Lower lobe of right lung (tissue), 2 donors: ENCODE measurements around the gene AMFR. TPM values are rescaled to one million over a fixed set of nuclear protein-coding genes. Genes with fewer than 3 reads are reported as not detected.

Source experiments
- ATAC-seq, 2 donors: fragments of 200-7000 bp; cut with Tn5 transposase; one replicate each; pipeline ENCODE4 v1.9.1; 2020 to 2022; ENCODE audit warnings: mild to moderate bottlenecking in 2 of 2, moderate library complexity in 2 of 2
- DNase-seq: peaks from one replicate; pipeline ENCODE4 v3.0.0-alpha.2; 2020
- H3K27ac ChIP-seq: fragments of 200-600 bp; one replicate; pipeline ENCODE4 v1.8.0; 2022
- H3K27me3 ChIP-seq: fragments of 200-600 bp; one replicate; pipeline ENCODE4 v1.8.0; 2022; ENCODE audit warnings: low read depth
- H3K36me3 ChIP-seq: fragments of 200-600 bp; one replicate; pipeline ENCODE4 v1.8.0; 2022; ENCODE audit warnings: mild to moderate bottlenecking
- H3K4me1 ChIP-seq: fragments of 200-600 bp; one replicate; pipeline ENCODE4 v1.8.0; 2022
- H3K4me3 ChIP-seq: fragments of 200-600 bp; one replicate; pipeline ENCODE4 v1.8.0; 2022; ENCODE audit warnings: mild to moderate bottlenecking
- H3K9me3 ChIP-seq: fragments of 200-600 bp; one replicate; pipeline ENCODE4 v1.8.0; 2022
- CTCF ChIP-seq: fragments of 200-600 bp; IDR thresholded peaks from one replicate; pipeline ENCODE4 v1.8.0; 2022; ENCODE audit warnings: antibody characterized with exemption, mild to moderate bottlenecking
- intact Hi-C: fragments of 100-400 bp; cut with DNase I; formaldehyde crosslinking; loops from one replicate; pipeline ENCODE4 v1.11.0; 2022
- total RNA-seq: library from RNA; stranded (reverse); fragmentation: NEBNext Ultra II Directional; extraction: Animal tissue kit (Norgen Biotek cat#: 25700); gene quantifications from one replicate; pipeline ENCODE4 v1.2.1, GENCODE V29; 2021
- donor health status: DM: no; HTN: yes; CAD: no; lungs with severe emphysema.

Gene AMFR
- total RNA-seq, 1 donor from 2014 or later = 90.4 TPM

GRCh38 chr16:56419740-56420548 is 5.4 kb downstream of the AMFR start:
- H3K4me3 ChIP-seq = no peak overlapping the region
- no peaks in the 10 kb centered on the region for H3K27me3 ChIP-seq
- no peak for ATAC-seq
- intact Hi-C loops = no loop called here
- H3K27ac ChIP-seq = no peak overlapping the region
- H3K4me1 ChIP-seq = peaks cover 34% of the 10 kb centered on the region
- TF ChIP-seq CTCF = no peak
- no peaks in the 10 kb centered on the region for H3K9me3 ChIP-seq
- no peak for DNase-seq
- H3K36me3 ChIP-seq = no peaks in the 10 kb centered on the region

- intact Hi-C loops = no loop called here
- DNase-seq (no peak), ATAC-seq (no peak)
- peaks cover 17% of the 10 kb centered on the region for H3K36me3 ChIP-seq
- H3K4me1 ChIP-seq = peaks cover 12% of the 10 kb centered on the region
- no peaks in the 10 kb centered on the region for H3K27me3 ChIP-seq
- H3K27ac ChIP-seq = no peak overlapping the region
- no peaks in the 10 kb centered on the region for H3K9me3 ChIP-seq
- no peak for TF ChIP-seq CTCF
- no peak overlapping the region for H3K4me3 ChIP-seq
These were observed 8.2 kb downstream of the AMFR start for GRCh38 chr16:56417138-56417537.

- DNase-seq (no peak), ATAC-seq (no peak)
- no peak overlapping the region for H3K4me3 ChIP-seq
- H3K4me1 ChIP-seq = peaks cover 6% of the 10 kb centered on the region
- intact Hi-C loops = no loop called here
- TF ChIP-seq CTCF = no peak
- no peak overlapping the region for H3K27ac ChIP-seq
- H3K27me3 ChIP-seq = no peaks in the 10 kb centered on the region
- H3K36me3 ChIP-seq = peaks cover 28% of the 10 kb centered on the region
- H3K9me3 ChIP-seq = no peaks in the 10 kb centered on the region
These were observed 9.5 kb downstream of the AMFR start for GRCh38 chr16:56415875-56416274.

- no peak for TF ChIP-seq CTCF
- peaks cover 6% of the 10 kb centered on the region for H3K4me1 ChIP-seq
- H3K9me3 ChIP-seq = no peaks in the 10 kb centered on the region
- H3K36me3 ChIP-seq = peaks cover 34% of the 10 kb centered on the region
- no peak overlapping the region for H3K27ac ChIP-seq
- H3K27me3 ChIP-seq = no peaks in the 10 kb centered on the region
- intact Hi-C loops = no loop called here
- H3K4me3 ChIP-seq = no peak overlapping the region
- no peak for DNase-seq
- no peak for ATAC-seq
These were observed 11.0 kb downstream of the AMFR start for GRCh38 chr16:56414366-56414765.

GRCh38 chr16:56413381-56413780 is 12.0 kb downstream of the AMFR start:
- H3K27ac ChIP-seq = no peak overlapping the region
- no peaks in the 10 kb centered on the region for H3K27me3 ChIP-seq
- TF ChIP-seq CTCF = no peak
- ATAC-seq = no peak
- intact Hi-C loops = no loop called here
- peaks cover 44% of the 10 kb centered on the region for H3K36me3 ChIP-seq
- peaks cover 6% of the 10 kb centered on the region for H3K4me1 ChIP-seq
- no peak for DNase-seq
- H3K4me3 ChIP-seq = no peak overlapping the region
- H3K9me3 ChIP-seq = no peaks in the 10 kb centered on the region
